ENCODE measurements around the gene TOPAZ1. TPM values are rescaled to one million over a fixed set of nuclear protein-coding genes. Genes with fewer than 3 reads are reported as not detected.
A peak's percentile ranks its signal among the peaks of the same experiment; 100 is the strongest.

The TOPAZ1 gene
- total RNA-seq: not detected
- long read RNA-seq: 0 reads

GRCh38 chr3:44241706-44242105 lies at the start of gene TOPAZ1:
Gene TOPAZ1, plus strand, starts transcription at chr3:44241886. Its CDS starts 168 bp downstream, at chr3:44242054.
- H3K4me1 ChIP-seq: no peaks in the 10 kb centered on the region
- 72% methylated on average over 4 of the region's 35 CpGs for WGBS (ENCODE audit: insufficient coverage, low coverage, low lambda C conversion rate, missing lambda C conversion rate)
- ATAC-seq (peak in 1 of 4 donors; percentile 26), DNase-seq (no peak)
- TF ChIP-seq POLR2A (IDR thresholded peaks at IDR 0.05): no peak
- TF ChIP-seq, protein P1, sequence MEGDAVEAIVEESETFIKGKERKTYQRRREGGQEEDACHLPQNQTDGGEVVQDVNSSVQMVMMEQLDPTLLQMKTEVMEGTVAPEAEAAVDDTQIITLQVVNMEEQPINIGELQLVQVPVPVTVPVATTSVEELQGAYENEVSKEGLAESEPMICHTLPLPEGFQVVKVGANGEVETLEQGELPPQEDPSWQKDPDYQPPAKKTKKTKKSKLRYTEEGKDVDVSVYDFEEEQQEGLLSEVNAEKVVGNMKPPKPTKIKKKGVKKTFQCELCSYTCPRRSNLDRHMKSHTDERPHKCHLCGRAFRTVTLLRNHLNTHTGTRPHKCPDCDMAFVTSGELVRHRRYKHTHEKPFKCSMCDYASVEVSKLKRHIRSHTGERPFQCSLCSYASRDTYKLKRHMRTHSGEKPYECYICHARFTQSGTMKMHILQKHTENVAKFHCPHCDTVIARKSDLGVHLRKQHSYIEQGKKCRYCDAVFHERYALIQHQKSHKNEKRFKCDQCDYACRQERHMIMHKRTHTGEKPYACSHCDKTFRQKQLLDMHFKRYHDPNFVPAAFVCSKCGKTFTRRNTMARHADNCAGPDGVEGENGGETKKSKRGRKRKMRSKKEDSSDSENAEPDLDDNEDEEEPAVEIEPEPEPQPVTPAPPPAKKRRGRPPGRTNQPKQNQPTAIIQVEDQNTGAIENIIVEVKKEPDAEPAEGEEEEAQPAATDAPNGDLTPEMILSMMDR (IDR thresholded peaks at IDR 0.05): no peak
- no peaks in the 10 kb centered on the region for H3K9me3 ChIP-seq
- intact Hi-C loops (cut with DNase I): no loop called here
- no peak within 1 kb of the TSS for H3K4me3 ChIP-seq
- no peak within 1 kb of the TSS for H3K27ac ChIP-seq
- no peaks in the 10 kb centered on the region for H3K27me3 ChIP-seq
- no peaks in the 10 kb centered on the region for H3K36me3 ChIP-seq

GRCh38 chr3:44198284-44199269 lies 43.1 kb upstream of the TOPAZ1 start:
- Histone ChIP-seq H3K4me3 (no peak overlapping the region), H3K27me3 (no peaks in the 10 kb centered on the region), H3K27ac (no peak overlapping the region), H3K9me3 (no peaks in the 10 kb centered on the region), H3K4me1 (no peaks in the 10 kb centered on the region), H3K36me3 (no peaks in the 10 kb centered on the region)
- peak; percentile 92 to 98 (median 95) for ATAC-seq
- TF ChIP-seq, protein P1 (IDR thresholded peaks at IDR 0.05): peak; percentile 78 to 84 (median 82)
- no peak for TF ChIP-seq POLR2A (IDR thresholded peaks at IDR 0.05)
- intact Hi-C loops (cut with DNase I): loop anchor here in 1 of 2 donors (10.0 kb wide), 1 partner anchor 654 kb away; no protein-coding TSS in a partner anchor
- 7% methylated on average over 12 of the region's 15 CpGs for WGBS (ENCODE audit: insufficient coverage, low coverage, low lambda C conversion rate, missing lambda C conversion rate)
- peak; percentile 47 to 70 (median 63) for DNase-seq

- DNase-seq (no peak), ATAC-seq (no peak)
- H3K27ac ChIP-seq: no peak overlapping the region
- WGBS (ENCODE audit: insufficient coverage, low coverage, low lambda C conversion rate, missing lambda C conversion rate): 66% methylated on average over 4 of the region's 4 CpGs
- H3K36me3 ChIP-seq: no peaks in the 10 kb centered on the region
- intact Hi-C loops (cut with DNase I): loop anchor here in 1 of 2 donors (10.0 kb wide), 1 partner anchor 451 kb away; no protein-coding TSS in a partner anchor
- no peaks in the 10 kb centered on the region for H3K27me3 ChIP-seq
- no peaks in the 10 kb centered on the region for H3K4me1 ChIP-seq
- TF ChIP-seq, protein P1 (IDR thresholded peaks at IDR 0.05): no peak
- TF ChIP-seq POLR2A (IDR thresholded peaks at IDR 0.05): no peak
- H3K9me3 ChIP-seq: no peaks in the 10 kb centered on the region
- H3K4me3 ChIP-seq: no peak overlapping the region
Observed at GRCh38 chr3:44206261-44206660, 35.4 kb upstream of the TOPAZ1 start.

GRCh38 chr3:44206862-44207652 lies 34.6 kb upstream of the TOPAZ1 start:
- H3K36me3 ChIP-seq: no peaks in the 10 kb centered on the region
- H3K4me3 ChIP-seq: no peak overlapping the region
- 66% methylated on average over 6 of the region's 11 CpGs for WGBS (ENCODE audit: insufficient coverage, low coverage, low lambda C conversion rate, missing lambda C conversion rate)
- H3K9me3 ChIP-seq: no peaks in the 10 kb centered on the region
- ATAC-seq (no peak), DNase-seq (no peak)
- intact Hi-C loops (cut with DNase I): loop anchor here in 1 of 2 donors (10.0 kb wide), 1 partner anchor 452 kb away; no protein-coding TSS in a partner anchor
- H3K27ac ChIP-seq: no peak overlapping the region
- H3K4me1 ChIP-seq: no peaks in the 10 kb centered on the region
- H3K27me3 ChIP-seq: no peaks in the 10 kb centered on the region
- TF ChIP-seq, protein P1 (IDR thresholded peaks at IDR 0.05): no peak
- no peak for TF ChIP-seq POLR2A (IDR thresholded peaks at IDR 0.05)

All from right lobe of liver (tissue), 6 donors.